DOHH2 (cell line): ENCODE measurements around the gene B3GALNT1.

Experiments used
- EZH2phosphoT487 ChIP-seq: fragments of 200-600 bp; sonication (generic); IDR thresholded peaks from 2 replicates; pipeline ENCODE4 v1.6.1; 2017; ENCODE audit warnings: borderline replicate concordance, mild to moderate bottlenecking, antibody characterized with exemption, low read length, moderate library complexity, mixed read lengths
- TF ChIP-seq, protein P1 (sequence below): fragments of 200-600 bp; sonication (generic); IDR thresholded peaks from one replicate; pipeline ENCODE4 v1.5.1; 2014; ENCODE audit warnings: antibody characterized with exemption, mild to moderate bottlenecking, low read depth, low read length; ENCODE audit not compliant: poor library complexity, severe bottlenecking

DNA sequence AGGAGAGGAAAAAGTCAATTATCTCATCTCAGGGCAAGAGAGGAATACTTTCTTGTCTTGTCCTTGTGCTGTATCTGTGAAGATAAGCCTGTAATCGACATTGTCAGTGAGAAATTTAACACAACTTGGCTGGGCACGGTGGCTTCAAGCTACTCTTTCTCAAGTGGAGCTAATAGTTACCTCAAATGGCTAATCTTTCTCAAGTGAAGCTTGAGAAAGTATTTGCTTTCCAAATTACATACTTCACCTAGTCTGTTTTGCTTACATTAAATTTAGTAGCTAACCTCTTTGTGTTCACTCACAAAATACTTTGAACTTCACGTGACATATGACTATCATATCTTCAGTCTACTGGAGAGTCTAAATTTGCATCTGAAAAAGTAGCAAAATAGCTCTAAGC is 48.3 kb upstream of the B3GALNT1 start:
- TF ChIP-seq, protein P1, sequence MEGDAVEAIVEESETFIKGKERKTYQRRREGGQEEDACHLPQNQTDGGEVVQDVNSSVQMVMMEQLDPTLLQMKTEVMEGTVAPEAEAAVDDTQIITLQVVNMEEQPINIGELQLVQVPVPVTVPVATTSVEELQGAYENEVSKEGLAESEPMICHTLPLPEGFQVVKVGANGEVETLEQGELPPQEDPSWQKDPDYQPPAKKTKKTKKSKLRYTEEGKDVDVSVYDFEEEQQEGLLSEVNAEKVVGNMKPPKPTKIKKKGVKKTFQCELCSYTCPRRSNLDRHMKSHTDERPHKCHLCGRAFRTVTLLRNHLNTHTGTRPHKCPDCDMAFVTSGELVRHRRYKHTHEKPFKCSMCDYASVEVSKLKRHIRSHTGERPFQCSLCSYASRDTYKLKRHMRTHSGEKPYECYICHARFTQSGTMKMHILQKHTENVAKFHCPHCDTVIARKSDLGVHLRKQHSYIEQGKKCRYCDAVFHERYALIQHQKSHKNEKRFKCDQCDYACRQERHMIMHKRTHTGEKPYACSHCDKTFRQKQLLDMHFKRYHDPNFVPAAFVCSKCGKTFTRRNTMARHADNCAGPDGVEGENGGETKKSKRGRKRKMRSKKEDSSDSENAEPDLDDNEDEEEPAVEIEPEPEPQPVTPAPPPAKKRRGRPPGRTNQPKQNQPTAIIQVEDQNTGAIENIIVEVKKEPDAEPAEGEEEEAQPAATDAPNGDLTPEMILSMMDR, result no peak
- no peak for TF ChIP-seq EZH2phosphoT487
